Subcutaneous abdominal adipose tissue (tissue), 5 donors: Measurements from ENCODE around the gene DLK2.

Source experiments
- H3K27ac ChIP-seq: one replicate; pipeline ENCODE4 v1.7.0; 2013; ENCODE audit warnings: low read depth, mild to moderate bottlenecking, inconsistent platforms, low read length, moderate library complexity
- H3K27me3 ChIP-seq, 5 donors: one replicate each; pipeline ENCODE4 v1.7.0; 2013; ENCODE audit warnings: low read length in 5 of 5, inconsistent platforms in 1 of 5; ENCODE audit not compliant: control insufficient read depth in 5 of 5, insufficient read depth in 4 of 5
- H3K36me3 ChIP-seq, 5 donors: one replicate each; pipeline ENCODE4 v1.7.0; 2013; ENCODE audit warnings: low read length in 5 of 5; ENCODE audit not compliant: control insufficient read depth in 5 of 5, insufficient read depth in 5 of 5
- H3K4me1 ChIP-seq, 5 donors: one replicate each; pipeline ENCODE4 v1.7.0; 2013; ENCODE audit warnings: low read length in 5 of 5, mild to moderate bottlenecking in 3 of 5, moderate library complexity in 1 of 5; ENCODE audit not compliant: control insufficient read depth in 5 of 5, insufficient read depth in 5 of 5
- H3K4me3 ChIP-seq, 5 donors: one replicate each; pipeline ENCODE4 v1.7.0; 2013; ENCODE audit warnings: low read length in 5 of 5, low read depth in 1 of 5
- H3K9ac ChIP-seq, 5 donors: one replicate each; pipeline ENCODE4 v1.7.0; 2013; ENCODE audit warnings: low read length in 5 of 5, mild to moderate bottlenecking in 4 of 5, moderate library complexity in 3 of 5
- H3K9me3 ChIP-seq, 5 donors: one replicate each; pipeline ENCODE4 v1.7.0; 2013; ENCODE audit warnings: low read length in 5 of 5; ENCODE audit not compliant: control insufficient read depth in 5 of 5
- donor health status: healthy.
- donor health status: healthy.
- donor health status: healthy.
- donor health status: healthy.
- donor health status: healthy.

DLK2 gene

GRCh38 chr6:43457643-43458042 is 2.3 kb upstream of the DLK2 start:
- Histone ChIP-seq H3K36me3 (peaks cover 0 to 7% (median 4%) of the 10 kb centered on the region in 5 donors), H3K9me3 (no peaks in the 10 kb centered on the region), H3K9ac (no peak overlapping the region), H3K27me3 (peaks cover 8 to 28% (median 22%) of the 10 kb centered on the region in 5 donors), H3K4me3 (no peak overlapping the region), H3K4me1 (peaks cover 0 to 19% (median 12%) of the 10 kb centered on the region in 5 donors), H3K27ac (no peak overlapping the region)

GRCh38 chr6:43454696-43455530 is 435 bp downstream of the DLK2 start:
- peaks cover 0 to 31% (median 26%) of the 10 kb centered on the region in 5 donors for H3K36me3 ChIP-seq
- H3K9ac ChIP-seq: peak overlapping the region in 2 of 5 donors; percentile 41 to 59
- H3K4me1 ChIP-seq: peaks cover 0 to 19% (median 12%) of the 10 kb centered on the region in 5 donors
- peaks cover 4 to 19% (median 13%) of the 10 kb centered on the region in 5 donors for H3K27me3 ChIP-seq
- H3K4me3 ChIP-seq: peak overlapping the region in 4 of 5 donors; percentile 55 to 71 (median 58)
- no peak overlapping the region for H3K27ac ChIP-seq
- H3K9me3 ChIP-seq: no peaks in the 10 kb centered on the region

- H3K9ac ChIP-seq: no peak overlapping the region
These were observed 1.1 kb downstream of the DLK2 start for GRCh38 chr6:43454290-43454695.

GRCh38 chr6:43453831-43454230 is 1.5 kb downstream of the DLK2 start:
- Histone ChIP-seq H3K27me3 (peaks cover 2 to 16% (median 9%) of the 10 kb centered on the region in 5 donors), H3K27ac (no peak overlapping the region), H3K4me3 (no peak overlapping the region), H3K36me3 (peaks cover 0 to 41% (median 35%) of the 10 kb centered on the region in 5 donors), H3K4me1 (peaks cover 0 to 19% (median 12%) of the 10 kb centered on the region in 5 donors), H3K9me3 (no peaks in the 10 kb centered on the region), H3K9ac (no peak overlapping the region)

More at GRCh38 chr6:43454290-43454695, 1.1 kb downstream of the DLK2 start:
- Histone ChIP-seq H3K27me3 (peaks cover 2 to 19% (median 12%) of the 10 kb centered on the region in 5 donors), H3K36me3 (peaks cover 0 to 37% (median 32%) of the 10 kb centered on the region in 5 donors), H3K4me3 (peak overlapping the region in 3 of 5 donors; percentile 57 to 71 (median 59)), H3K9me3 (no peaks in the 10 kb centered on the region), H3K4me1 (peaks cover 0 to 19% (median 12%) of the 10 kb centered on the region in 5 donors), H3K27ac (no peak overlapping the region)

DNA sequence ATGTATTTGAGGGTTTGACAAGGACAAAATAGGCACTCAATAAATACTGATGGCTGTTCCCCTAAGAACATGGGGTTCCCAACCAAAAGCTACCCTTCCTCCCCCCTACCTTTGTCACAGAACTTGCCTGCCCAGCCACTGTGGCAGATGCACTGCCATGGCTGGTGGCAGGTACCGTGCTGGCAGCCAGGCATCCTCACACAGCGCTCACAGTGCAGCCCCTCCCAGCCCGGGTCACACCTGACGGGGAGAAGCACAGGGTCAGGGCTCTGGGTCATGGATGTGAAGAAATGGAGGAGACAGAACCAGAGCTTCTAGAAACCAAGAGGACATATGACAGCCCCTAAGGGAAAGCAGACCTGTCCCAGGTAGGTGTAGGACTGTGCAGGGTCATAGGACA is 2.5 kb downstream of the DLK2 start:
- Histone ChIP-seq H3K27ac (no peak overlapping the region), H3K9me3 (no peaks in the 10 kb centered on the region), H3K36me3 (peaks cover 0 to 51% (median 44%) of the 10 kb centered on the region in 5 donors), H3K4me3 (no peak overlapping the region), H3K27me3 (peaks cover 2 to 13% (median 9%) of the 10 kb centered on the region in 5 donors), H3K4me1 (peaks cover 0 to 19% (median 12%) of the 10 kb centered on the region in 5 donors), H3K9ac (no peak overlapping the region)

DNA sequence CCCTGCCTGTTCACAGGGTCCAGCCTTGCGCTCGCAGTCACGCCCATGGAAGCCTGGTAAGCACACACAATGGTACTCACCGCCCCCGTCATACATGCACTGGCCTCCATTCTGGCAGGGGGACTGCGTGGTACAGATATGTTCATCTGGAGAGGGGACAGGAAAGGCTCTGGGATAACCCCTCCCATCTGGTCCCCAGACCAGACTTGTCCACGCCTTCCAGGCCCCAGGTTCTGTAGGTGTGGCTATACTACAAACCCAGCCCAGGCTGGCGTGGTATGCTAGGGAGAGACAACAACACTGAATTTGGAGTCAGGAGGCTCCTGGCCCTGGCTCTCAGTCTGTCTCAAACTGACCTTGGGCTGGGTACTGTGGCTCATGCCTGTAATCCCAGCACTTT is 3.4 kb downstream of the DLK2 start:
- Histone ChIP-seq H3K36me3 (peaks cover 0 to 60% (median 54%) of the 10 kb centered on the region in 5 donors), H3K27ac (no peak overlapping the region), H3K4me1 (peaks cover 0 to 19% (median 12%) of the 10 kb centered on the region in 5 donors)

GRCh38 chr6:43451348-43451747 is 4.0 kb downstream of the DLK2 start:
- no peak overlapping the region for H3K4me3 ChIP-seq

More for the DNA sequence above, 3.4 kb downstream of the DLK2 start:
- Histone ChIP-seq H3K27me3 (peaks cover 0 to 12% (median 8%) of the 10 kb centered on the region in 5 donors), H3K9ac (no peak overlapping the region), H3K4me3 (no peak overlapping the region), H3K9me3 (no peaks in the 10 kb centered on the region)

GRCh38 chr6:43450699-43451131 is 4.6 kb downstream of the DLK2 start:
- H3K9me3 ChIP-seq: no peaks in the 10 kb centered on the region
- peaks cover 0 to 1% (median 0%) of the 10 kb centered on the region in 5 donors for H3K27me3 ChIP-seq
- H3K4me3 ChIP-seq: no peak overlapping the region
- peaks cover 0 to 15% (median 8%) of the 10 kb centered on the region in 5 donors for H3K4me1 ChIP-seq
- no peak overlapping the region for H3K9ac ChIP-seq
- no peak overlapping the region for H3K27ac ChIP-seq
- H3K36me3 ChIP-seq: peaks cover 0 to 70% (median 63%) of the 10 kb centered on the region in 5 donors

More at GRCh38 chr6:43451348-43451747, 4.0 kb downstream of the DLK2 start:
- peaks cover 0 to 8% (median 5%) of the 10 kb centered on the region in 5 donors for H3K27me3 ChIP-seq
- no peak overlapping the region for H3K9ac ChIP-seq
- H3K9me3 ChIP-seq: no peaks in the 10 kb centered on the region
- H3K27ac ChIP-seq: no peak overlapping the region
- H3K36me3 ChIP-seq: peaks cover 0 to 64% (median 57%) of the 10 kb centered on the region in 5 donors
- peaks cover 0 to 19% (median 12%) of the 10 kb centered on the region in 5 donors for H3K4me1 ChIP-seq

DNA sequence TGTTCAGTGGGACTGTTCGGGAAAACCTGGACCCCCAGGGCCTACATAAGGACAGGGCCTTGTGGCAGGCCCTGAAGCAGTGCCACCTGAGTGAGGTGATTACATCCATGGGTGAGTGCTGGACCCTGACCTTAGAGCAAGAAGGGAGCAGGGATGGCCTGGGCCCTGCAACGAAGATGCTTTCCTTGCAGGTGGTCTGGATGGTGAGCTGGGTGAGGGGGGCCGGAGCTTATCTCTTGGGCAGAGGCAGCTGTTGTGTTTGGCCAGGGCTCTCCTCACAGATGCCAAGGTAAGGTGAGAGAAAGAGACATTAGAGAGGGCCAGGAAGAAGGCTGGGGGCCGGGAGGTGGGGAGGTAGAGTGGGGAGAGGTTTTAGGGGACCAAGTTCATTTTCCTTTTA is 6.4 kb downstream of the DLK2 start:
- H3K36me3 ChIP-seq: peaks cover 0 to 88% (median 81%) of the 10 kb centered on the region in 5 donors

GRCh38 chr6:43447604-43448003 is 7.7 kb downstream of the DLK2 start:
- Histone ChIP-seq H3K27ac (no peak overlapping the region), H3K9ac (no peak overlapping the region), H3K4me3 (no peak overlapping the region), H3K27me3 (no peaks in the 10 kb centered on the region), H3K36me3 (peaks cover 0 to 94% (median 90%) of the 10 kb centered on the region in 5 donors), H3K9me3 (no peaks in the 10 kb centered on the region), H3K4me1 (no peaks in the 10 kb centered on the region)

More for the DNA sequence above, 6.4 kb downstream of the DLK2 start:
- H3K9me3 ChIP-seq: no peaks in the 10 kb centered on the region
- no peak overlapping the region for H3K4me3 ChIP-seq
- H3K27ac ChIP-seq: no peak overlapping the region
- H3K27me3 ChIP-seq: no peaks in the 10 kb centered on the region
- no peaks in the 10 kb centered on the region for H3K4me1 ChIP-seq
- no peak overlapping the region for H3K9ac ChIP-seq
